GM12872 (cell line): ENCODE results near the gene AMDHD2.

Experiments
- CTCF ChIP-seq: IDR thresholded peaks from 3 replicates; pipeline ENCODE4 v1.5.1; 2011; ENCODE audit warnings: low read depth, mild to moderate bottlenecking, low read length, moderate library complexity; ENCODE audit not compliant: insufficient read depth

Gene AMDHD2

DNA sequence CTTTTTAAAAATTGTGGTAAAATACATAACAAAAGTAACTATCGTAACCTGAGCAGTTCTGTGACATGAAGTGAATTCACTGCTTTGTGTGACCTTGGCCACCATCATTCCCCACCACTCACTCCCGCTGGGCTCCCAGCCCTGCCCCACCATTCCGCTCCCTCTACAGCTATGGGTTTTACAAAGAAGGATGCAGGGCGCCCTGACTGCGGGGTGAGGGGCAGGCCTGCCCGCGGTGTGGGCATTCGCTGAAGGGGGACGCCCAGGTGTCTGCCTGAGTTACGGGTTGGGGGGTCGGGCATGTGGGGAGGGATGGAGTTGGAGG lies 11.2 kb downstream of the AMDHD2 start, which contains the start of gene CEMP1:
Gene CEMP1, minus strand, starts transcription at position 38 of the 325 bp plus-strand sequence. CDS start 335 bp downstream, outside the sequence.
- TF ChIP-seq CTCF, result no peak

- no peak for TF ChIP-seq CTCF
Observed at GRCh38 chr16:2531696-2532493, 11.7 kb downstream of the AMDHD2 start.

- TF ChIP-seq CTCF, result no peak
Observed at GRCh38 chr16:2532494-2533141, 12.4 kb downstream of the AMDHD2 start.

DNA sequence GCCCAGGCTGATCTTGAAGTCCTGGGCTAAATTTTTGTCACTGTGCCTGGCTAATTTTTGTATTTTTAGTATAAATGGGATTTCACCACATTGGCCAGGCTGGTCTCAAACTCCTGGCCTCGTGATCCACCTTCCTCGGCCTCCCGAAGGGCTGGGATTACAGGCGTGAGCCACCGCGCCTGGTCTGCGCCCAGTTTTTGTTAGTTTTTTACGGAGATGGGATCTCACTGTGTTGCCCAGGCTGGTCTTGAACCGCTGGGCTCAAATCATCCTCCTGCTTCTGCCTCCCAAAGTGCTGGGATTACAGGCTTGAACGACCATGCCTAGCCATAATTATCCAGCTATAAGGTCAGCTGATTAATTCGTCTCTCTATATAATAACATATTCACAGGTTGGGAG lies 13.7 kb downstream of the AMDHD2 start:
- TF ChIP-seq CTCF, result no peak

GRCh38 chr16:2535625-2536013 lies 15.4 kb downstream of the AMDHD2 start:
- TF ChIP-seq CTCF, result no peak

GRCh38 chr16:2537451-2538379 lies 17.5 kb downstream of the AMDHD2 start, which contains the start of gene PDPK1:
Gene PDPK1 (plus strand): TSS chr16:2538021. CDS start chr16:2538113, 92 bp downstream.
- no peak for TF ChIP-seq CTCF
